Measurements from ENCODE around the gene CBY3.
A peak's percentile ranks its signal among the peaks of the same experiment; 100 is the strongest.
"Not testable (repeated sequence)": the region's sequence is repeated elsewhere in the genome, so short reads cannot be mapped to it uniquely, and the experiment has no call there.

The CBY3 gene

GRCh38 chr5:179680780-179681401, at the start of gene CBY3:
Gene CBY3, minus strand, starts transcription at chr5:179681034. Its CDS starts 116 bp downstream, at chr5:179680918.
- DNase-seq: no peak

- no peak for DNase-seq
Observed at GRCh38 chr5:179730356-179730755, 49.5 kb upstream of the CBY3 start.

- no peak for DNase-seq
Observed at GRCh38 chr5:179729727-179730126, 48.9 kb upstream of the CBY3 start.

GRCh38 chr5:179729303-179729702, 48.5 kb upstream of the CBY3 start:
- no peak for DNase-seq

GRCh38 chr5:179727106-179727505, 46.3 kb upstream of the CBY3 start:
- no peak for DNase-seq

GRCh38 chr5:179724163-179724562, 43.3 kb upstream of the CBY3 start:
- no peak for DNase-seq

- no peak for DNase-seq
Observed at GRCh38 chr5:179720222-179720621, 39.4 kb upstream of the CBY3 start.

GRCh38 chr5:179716286-179716685, 35.5 kb upstream of the CBY3 start:
- DNase-seq: no peak

- peak; percentile 12 for DNase-seq
Observed at GRCh38 chr5:179700401-179700918, 19.6 kb upstream of the CBY3 start.

GRCh38 chr5:179699616-179700237, 18.9 kb upstream of the CBY3 start:
- DNase-seq: peak; percentile 68

GRCh38 chr5:179698935-179699615, 18.2 kb upstream of the CBY3 start, which contains the start of gene CANX:
Gene CANX, plus strand, starts transcription at chr5:179698967. Its CDS starts 6,715 bp downstream, at chr5:179705682.
- no peak for DNase-seq

GRCh38 chr5:179697993-179698934, 17.4 kb upstream of the CBY3 start:
- DNase-seq: peak; percentile 99

GRCh38 chr5:179697543-179697942, 16.7 kb upstream of the CBY3 start:
- not testable (repeated sequence) for DNase-seq

- DNase-seq: no peak
Observed at GRCh38 chr5:179697108-179697507, 16.3 kb upstream of the CBY3 start.

GRCh38 chr5:179696603-179697002, 15.8 kb upstream of the CBY3 start:
- DNase-seq: no peak

- no peak for DNase-seq
Observed at GRCh38 chr5:179694561-179694960, 13.7 kb upstream of the CBY3 start.

GRCh38 chr5:179689212-179689611, 8.4 kb upstream of the CBY3 start:
- not testable (repeated sequence) for DNase-seq

- no peak for DNase-seq
Observed at GRCh38 chr5:179680014-179680779, 637 bp downstream of the CBY3 start.

GRCh38 chr5:179679014-179679674, 1.7 kb downstream of the CBY3 start:
- DNase-seq: peak; percentile 81

- DNase-seq: peak; percentile 96
Observed at GRCh38 chr5:179678223-179679013, 2.4 kb downstream of the CBY3 start.
